Trophoblast cell (in vitro differentiated cells and primary cell): ENCODE measurements around the gene USP6NL.

Source experiments
- DNase-seq, 2 donors: peaks; one replicate each; pipeline ENCODE4 v3.0.0-alpha.2; 2016
- H2AFZ ChIP-seq: 2 replicates; pipeline ENCODE4 v1.6.1; 2013; ENCODE audit warnings: low read length, moderate library complexity, mild to moderate bottlenecking; ENCODE audit not compliant: insufficient read depth, poor library complexity
- H2AK5ac ChIP-seq: 2 replicates; pipeline ENCODE4 v1.6.1; 2013; ENCODE audit warnings: mild to moderate bottlenecking, low read length
- H2BK120ac ChIP-seq: 2 replicates; pipeline ENCODE4 v1.6.1; 2013; ENCODE audit warnings: low read length, mild to moderate bottlenecking, moderate library complexity; ENCODE audit not compliant: insufficient read depth, poor library complexity
- H2BK12ac ChIP-seq: 2 replicates; pipeline ENCODE4 v1.6.1; 2013; ENCODE audit warnings: mild to moderate bottlenecking, low read length, moderate library complexity
- H2BK5ac ChIP-seq: 2 replicates; pipeline ENCODE4 v1.6.1; 2013; ENCODE audit warnings: low read length, low read depth, moderate library complexity, mild to moderate bottlenecking; ENCODE audit not compliant: poor library complexity
- H3K14ac ChIP-seq: 2 replicates; pipeline ENCODE4 v1.6.1; 2013; ENCODE audit warnings: mild to moderate bottlenecking, low read length
- H3K18ac ChIP-seq: 2 replicates; pipeline ENCODE4 v1.6.1; 2013; ENCODE audit warnings: mild to moderate bottlenecking, low read length
- H3K23ac ChIP-seq: 2 replicates; pipeline ENCODE4 v1.6.1; 2013; ENCODE audit warnings: low read length
- H3K27ac ChIP-seq: 2 replicates; pipeline ENCODE4 v1.5.1; 2013; ENCODE audit warnings: low read depth, mild to moderate bottlenecking, inconsistent platforms, low read length, moderate library complexity
- H3K27me3 ChIP-seq: 2 replicates; pipeline ENCODE4 v1.6.1; 2013; ENCODE audit warnings: inconsistent platforms, mild to moderate bottlenecking, low read length, moderate library complexity; ENCODE audit not compliant: insufficient read depth
- H3K36me3 ChIP-seq, 2 experiments: 1 replicate in 1 of 2; 2 replicates in 1 of 2; pipeline ENCODE4 v1.6.1; 2013; ENCODE audit warnings: low read length in 2 of 2, mild to moderate bottlenecking in 2 of 2, moderate library complexity in 1 of 2; ENCODE audit not compliant: insufficient read depth in 2 of 2, control insufficient read depth in 1 of 2
- H3K4ac ChIP-seq: 2 replicates; pipeline ENCODE4 v1.6.1; 2013; ENCODE audit warnings: low read depth, mild to moderate bottlenecking, low read length, moderate library complexity
- H3K4me1 ChIP-seq, 2 experiments: 1 replicate in 1 of 2; 2 replicates in 1 of 2; pipeline ENCODE4 v1.6.1; 2013; ENCODE audit warnings: low read length in 2 of 2, mild to moderate bottlenecking in 2 of 2, moderate library complexity in 1 of 2; ENCODE audit not compliant: insufficient read depth in 2 of 2, control insufficient read depth in 1 of 2
- H3K4me2 ChIP-seq: 2 replicates; pipeline ENCODE4 v1.6.1; 2013; ENCODE audit warnings: inconsistent platforms, mild to moderate bottlenecking, low read length, moderate library complexity
- H3K4me3 ChIP-seq: 2 replicates; pipeline ENCODE4 v1.5.1; 2013; ENCODE audit warnings: mild to moderate bottlenecking, low read depth, low read length, inconsistent platforms
- H3K79me1 ChIP-seq: one replicate; pipeline ENCODE4 v1.6.1; 2013; ENCODE audit warnings: low read length
- H3K79me2 ChIP-seq: 2 replicates; pipeline ENCODE4 v1.6.1; 2013; ENCODE audit warnings: low read length, mild to moderate bottlenecking; ENCODE audit not compliant: control insufficient read depth, insufficient read depth, poor library complexity
- H3K9ac ChIP-seq: 2 replicates; pipeline ENCODE4 v1.6.1; 2013; ENCODE audit warnings: mild to moderate bottlenecking, low read length
- H3K9me3 ChIP-seq: 2 replicates; pipeline ENCODE4 v1.6.1; 2013; ENCODE audit warnings: low read depth, mild to moderate bottlenecking, control low read depth, inconsistent platforms, low read length; ENCODE audit not compliant: insufficient read depth
- H4K12ac ChIP-seq: 2 replicates; pipeline ENCODE4 v1.6.1; 2013; ENCODE audit warnings: low read depth, mild to moderate bottlenecking, low read length, moderate library complexity
- H4K8ac ChIP-seq: 2 replicates; pipeline ENCODE4 v1.6.1; 2013; ENCODE audit warnings: low read depth, mild to moderate bottlenecking, low read length, moderate library complexity
- H4K91ac ChIP-seq: one replicate; pipeline ENCODE4 v1.6.1; 2013; ENCODE audit warnings: low read depth, mild to moderate bottlenecking, low read length, moderate library complexity
- WGBS: extraction: QIAGEN DNeasy Blood & Tissue Kit; methylation state at CpG from one replicate; pipeline ENCODE4 v1.1.7; 2013; ENCODE audit warnings: missing lambda C conversion rate; ENCODE audit not compliant: insufficient read length, insufficient coverage; ENCODE audit errors: extremely low coverage; 5-methylcytosine and 5-hydroxymethylcytosine counted together

USP6NL gene

GRCh38 chr10:11610166-11610825 is 1.2 kb downstream of the USP6NL start:
- H3K4me2 ChIP-seq, result peak overlapping the region; percentile 92
- peaks cover 4% of the 10 kb centered on the region in 2 experiments for H3K4me1 ChIP-seq
- no peaks in the 10 kb centered on the region for H3K27me3 ChIP-seq
- peak overlapping the region; percentile 94 for H3K4me3 ChIP-seq
- H3K79me1 ChIP-seq, result peaks cover 12% of the 10 kb centered on the region
- no peak overlapping the region for H2BK5ac ChIP-seq
- no peak overlapping the region for H3K23ac ChIP-seq
- H4K91ac ChIP-seq, result no peak overlapping the region
- no peak overlapping the region for H2BK12ac ChIP-seq
- WGBS, result no CpG with 5 or more reads among the region's 9 CpGs
- peaks cover 13% of the 10 kb centered on the region for H3K79me2 ChIP-seq
- H2BK120ac ChIP-seq, result no peak overlapping the region
- H4K8ac ChIP-seq, result no peak overlapping the region
- no peaks in the 10 kb centered on the region for H3K36me3 ChIP-seq
- no peak overlapping the region for H3K18ac ChIP-seq
- H3K4ac ChIP-seq, result peak overlapping the region; percentile 5
- no peak overlapping the region for H3K14ac ChIP-seq
- H2AFZ ChIP-seq, result no peak overlapping the region
- H4K12ac ChIP-seq, result no peak overlapping the region
- DNase-seq, result no peak
- H3K9me3 ChIP-seq, result no peaks in the 10 kb centered on the region
- H3K27ac ChIP-seq, result no peak overlapping the region
- no peak overlapping the region for H2AK5ac ChIP-seq
- peak overlapping the region; percentile 87 for H3K9ac ChIP-seq

DNA sequence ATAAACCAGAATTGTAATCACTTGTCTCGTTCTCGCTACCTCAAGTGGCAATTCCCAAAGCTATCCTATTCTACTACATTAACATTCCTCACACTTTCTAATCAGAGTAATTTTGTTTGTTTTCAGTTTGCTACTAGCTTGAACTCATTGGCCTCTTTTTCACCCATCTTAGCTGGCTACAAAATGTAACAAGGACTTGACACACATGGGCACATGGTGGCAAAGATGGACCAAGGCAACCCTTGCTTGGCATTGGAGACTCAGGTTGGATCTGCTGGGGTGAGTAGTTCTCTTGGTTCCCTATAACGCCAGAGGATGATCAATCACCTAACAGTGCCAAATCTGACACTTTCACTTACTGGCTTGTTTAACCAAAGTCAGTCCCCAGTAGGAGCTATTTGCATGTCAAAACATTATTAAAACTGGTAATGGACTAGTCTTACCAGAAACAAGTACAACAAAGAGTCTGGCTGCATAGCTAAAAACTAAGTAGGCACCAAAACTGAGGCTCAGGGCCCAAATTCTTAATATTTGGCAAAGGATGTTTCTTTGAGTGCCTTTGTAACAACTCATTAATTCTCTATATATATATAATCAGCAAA is 1.9 kb downstream of the USP6NL start:
- WGBS, result no CpG with 5 or more reads among the region's 3 CpGs
- Histone ChIP-seq H3K9ac (no peak overlapping the region), H4K8ac (no peak overlapping the region)

DNA sequence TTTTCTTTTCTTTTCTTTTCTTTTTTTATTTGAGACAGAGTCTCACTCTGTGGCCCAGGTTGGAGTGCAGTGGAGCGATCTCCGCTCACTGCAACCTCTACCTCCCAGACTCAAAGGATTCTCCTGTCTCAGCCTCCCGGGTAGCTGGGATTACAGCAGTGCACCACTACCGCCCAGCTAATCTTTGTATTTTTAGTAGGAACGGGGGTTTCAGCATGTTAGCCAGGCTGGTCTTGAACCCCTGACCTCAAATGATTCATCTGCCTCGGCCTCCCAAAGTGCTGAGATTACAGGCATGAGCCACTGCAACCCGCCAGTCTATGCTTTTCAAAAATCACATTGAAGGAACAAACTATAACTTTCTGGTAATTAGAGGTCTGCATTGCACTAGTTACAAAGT is 2.4 kb downstream of the USP6NL start:
- no peak overlapping the region for H3K4me2 ChIP-seq
- H3K79me1 ChIP-seq, result peaks cover 12% of the 10 kb centered on the region
- H2BK5ac ChIP-seq, result no peak overlapping the region
- no peak overlapping the region for H3K18ac ChIP-seq
- no peak overlapping the region for H4K12ac ChIP-seq
- no CpG with 5 or more reads among the region's 7 CpGs for WGBS
- H3K27ac ChIP-seq, result no peak overlapping the region
- H3K23ac ChIP-seq, result no peak overlapping the region
- no peak overlapping the region for H4K91ac ChIP-seq
- H3K9me3 ChIP-seq, result no peaks in the 10 kb centered on the region
- H3K4me3 ChIP-seq, result no peak overlapping the region
- no peak overlapping the region for H2AK5ac ChIP-seq
- no peak overlapping the region for H2BK120ac ChIP-seq
- DNase-seq, result no peak
- peak overlapping the region; percentile 57 for H3K4ac ChIP-seq
- no peak overlapping the region for H2AFZ ChIP-seq
- no peak overlapping the region for H3K9ac ChIP-seq
- no peaks in the 10 kb centered on the region for H3K27me3 ChIP-seq
- H3K36me3 ChIP-seq, result no peaks in the 10 kb centered on the region
- H2BK12ac ChIP-seq, result no peak overlapping the region
- peaks cover 0 to 4% of the 10 kb centered on the region in 2 experiments for H3K4me1 ChIP-seq
- H3K14ac ChIP-seq, result no peak overlapping the region
- H3K79me2 ChIP-seq, result peaks cover 13% of the 10 kb centered on the region
- H4K8ac ChIP-seq, result no peak overlapping the region

More for the DNA sequence above, 1.9 kb downstream of the USP6NL start:
- no peak overlapping the region for H3K4me3 ChIP-seq
- no peak overlapping the region for H2AFZ ChIP-seq
- H2BK12ac ChIP-seq, result no peak overlapping the region
- no peak for DNase-seq
- no peak overlapping the region for H2AK5ac ChIP-seq
- H3K79me2 ChIP-seq, result peaks cover 13% of the 10 kb centered on the region
- no peak overlapping the region for H2BK5ac ChIP-seq
- no peak overlapping the region for H2BK120ac ChIP-seq
- H4K91ac ChIP-seq, result no peak overlapping the region
- H4K12ac ChIP-seq, result no peak overlapping the region
- H3K79me1 ChIP-seq, result peaks cover 12% of the 10 kb centered on the region
- H3K23ac ChIP-seq, result no peak overlapping the region
- no peaks in the 10 kb centered on the region for H3K9me3 ChIP-seq
- no peak overlapping the region for H3K14ac ChIP-seq
- H3K27me3 ChIP-seq, result no peaks in the 10 kb centered on the region
- peak overlapping the region; percentile 7 for H3K4ac ChIP-seq
- no peak overlapping the region for H3K27ac ChIP-seq
- no peaks in the 10 kb centered on the region for H3K36me3 ChIP-seq
- peak overlapping the region; percentile 17 for H3K4me2 ChIP-seq
- H3K18ac ChIP-seq, result no peak overlapping the region
- peaks cover 0 to 4% of the 10 kb centered on the region in 2 experiments for H3K4me1 ChIP-seq

GRCh38 chr10:11608159-11609013 is 3.1 kb downstream of the USP6NL start:
- Histone ChIP-seq H3K4me3 (no peak overlapping the region), H3K79me1 (peaks cover 12% of the 10 kb centered on the region), H3K27ac (no peak overlapping the region), H2AK5ac (no peak overlapping the region), H3K4ac (peak overlapping the region; percentile 88), H4K12ac (no peak overlapping the region), H3K9me3 (no peaks in the 10 kb centered on the region), H3K36me3 (no peaks in the 10 kb centered on the region), H3K79me2 (peaks cover 13% of the 10 kb centered on the region), H2BK5ac (no peak overlapping the region), H2BK12ac (no peak overlapping the region), H3K18ac (no peak overlapping the region), H4K8ac (no peak overlapping the region), H3K27me3 (no peaks in the 10 kb centered on the region), H3K23ac (peak overlapping the region; percentile 93), H3K4me2 (no peak overlapping the region), H3K4me1 (peaks cover 0 to 7% of the 10 kb centered on the region in 2 experiments), H2BK120ac (no peak overlapping the region), H4K91ac (no peak overlapping the region), H3K9ac (no peak overlapping the region), H3K14ac (no peak overlapping the region), H2AFZ (no peak overlapping the region)
- WGBS, result no CpG with 5 or more reads among the region's 10 CpGs
- no peak for DNase-seq
